Ovary (tissue), 10 donors: Measurements from ENCODE around the gene SUCLG1. TPM values are rescaled to one million over a fixed set of nuclear protein-coding genes. Genes with fewer than 3 reads are reported as not detected.
A peak's percentile ranks its signal among the peaks of the same experiment; 100 is the strongest.

Experiments used
- DNase-seq, 5 donors: peaks; one replicate each; pipeline ENCODE4 v3.0.0-alpha.2; 2019 to 2020
- H3K27ac ChIP-seq, 2 donors: fragments of 200-600 bp; one replicate each; pipeline versions ENCODE4 v1.5.1 to v1.8.0; 2019 to 2022
- H3K27me3 ChIP-seq: fragments of 200-600 bp; one replicate; pipeline ENCODE4 v1.8.0; 2022
- H3K36me3 ChIP-seq: fragments of 200-600 bp; sonication (generic); one replicate; pipeline ENCODE4 v1.5.1; 2019
- H3K4me1 ChIP-seq: one replicate; pipeline ENCODE4 v1.8.1; 2013; ENCODE audit warnings: mild to moderate bottlenecking, moderate library complexity; ENCODE audit not compliant: insufficient read depth
- H3K4me3 ChIP-seq: fragments of 200-600 bp; sonication (generic); one replicate; pipeline ENCODE4 v1.5.1; 2017
- H3K9me3 ChIP-seq, 2 donors: fragments of 200-600 bp in 1 of 2; sonication (generic) in 1 of 2; one replicate each; pipeline versions ENCODE4 v1.5.1 to v1.8.1; 2013 to 2019; ENCODE audit warnings: mild to moderate bottlenecking in 1 of 2, moderate library complexity in 1 of 2
- EP300 ChIP-seq: sonication (generic); formaldehyde crosslinking; IDR thresholded peaks from one replicate; pipeline ENCODE4 v1.6.1; 2017; ENCODE audit warnings: antibody characterized with exemption
- POLR2A ChIP-seq: fragments of 450-650 bp; IDR thresholded peaks from one replicate; pipeline ENCODE4 v1.6.1; 2017; ENCODE audit warnings: antibody characterized with exemption, mild to moderate bottlenecking, moderate library complexity
- WGBS, 3 donors: extraction: QIAGEN DNeasy Blood & Tissue Kit in 1 of 3; methylation state at CpG; one replicate each; pipeline versions ENCODE4 v1.1.5 to v1.1.7; 2013 to 2017; 5-methylcytosine and 5-hydroxymethylcytosine counted together
- intact Hi-C, 4 donors: fragments of 100-400 bp; cut with DNase I; formaldehyde crosslinking; loops; one replicate each; pipeline versions ENCODE4 v1.11.0 to v1.15.1; 2022 to 2023
- long read RNA-seq, 3 donors: library from polyadenylated mRNA in 2 of 3; unstranded in 2 of 3; transcript quantifications; one replicate each; pipeline ENCODE4 v2.0.0 and lab custom pipeline, GENCODE V29; 2021 to 2026
- polyA plus RNA-seq, 2 donors: library from polyadenylated mRNA; stranded (reverse); fragments of 200-250 nt in 1 of 2; fragments of 350-450 nt in 1 of 2; fragmentation: Illumina TruSeq in 1 of 2; extraction: RNeasy Lipid Tissue Mini Kit (QIAGEN cat#74804) in 1 of 2; gene quantifications; one replicate each; pipeline ENCODE4 v1.2.3, GENCODE V29; 2013 to 2014
- total RNA-seq, 7 donors: library from RNA; depleted of rRNA in 2 of 7; stranded (reverse); fragments of >200 nt in 2 of 7; fragmentation: NEBNext Ultra II Directional in 3 of 7; extraction: Animal tissue kit (Norgen Biotek cat#: 25700) in 3 of 7; gene quantifications; one replicate each; pipeline versions ENCODE4 v1.1.0 to v1.2.4, GENCODE V29; 2016 to 2023
- TF ChIP-seq, protein P1 (sequence below), 3 donors: fragments of 450-650 bp in 2 of 3; fragments of 200-600 bp in 1 of 3; IDR thresholded peaks; one replicate each; pipeline versions ENCODE4 v1.5.1 to v1.8.0; 2016 to 2022; ENCODE audit warnings: antibody characterized with exemption in 3 of 3, mild to moderate bottlenecking in 1 of 3
- donor health status: DM: no; HTN: no; CAD: no; lungs with moderate emphysema.
- donor health status: DM: no; HTN: no; CAD: no.
- donor health status: Bipolar disorder and iron deficiency.
- donor health status: DM: yes; HTN: yes; CAD: no.
- donor health status: DM: no; HTN: no; CAD: no.
- donor health status: DM: yes; HTN: yes; CAD: no.

The SUCLG1 gene
- 10 to 100 TPM; 33.4 to 60.4 (median 54.4) TPM for total RNA-seq
- 100 to 1,000 TPM in 1 of 2 donors, 10 to 100 TPM in 1; 60.5 to 111 TPM for polyA plus RNA-seq
- long read RNA-seq, donor 1, transcript SUCLG1-201 (9 exons, 1,475 nt), result major isoform, 164 of 190 reads
- long read RNA-seq, donor 1, partial matches to known transcripts, result 14 of 190 reads
- long read RNA-seq, donor 1, other reads (novel, unspliced or antisense), result 11 of 190 reads
- long read RNA-seq, donor 2, transcript SUCLG1-201 (9 exons, 1,475 nt), result minor isoform, 44 of 109 reads
- long read RNA-seq, donor 2, transcript SUCLG1-205 (2 exons, 1,765 nt), result major isoform, 59 of 109 reads
- long read RNA-seq, donor 2, partial matches to known transcripts, result 6 of 109 reads
- long read RNA-seq, donor 2, other reads (novel, unspliced or antisense), result 0 of 109 reads
- long read RNA-seq, donor 3, transcript SUCLG1-201 (9 exons, 1,475 nt), result major isoform, 54 of 61 reads
- long read RNA-seq, donor 3, partial matches to known transcripts, result 2 of 61 reads
- long read RNA-seq, donor 3, other reads (novel, unspliced or antisense), result 5 of 61 reads

DNA sequence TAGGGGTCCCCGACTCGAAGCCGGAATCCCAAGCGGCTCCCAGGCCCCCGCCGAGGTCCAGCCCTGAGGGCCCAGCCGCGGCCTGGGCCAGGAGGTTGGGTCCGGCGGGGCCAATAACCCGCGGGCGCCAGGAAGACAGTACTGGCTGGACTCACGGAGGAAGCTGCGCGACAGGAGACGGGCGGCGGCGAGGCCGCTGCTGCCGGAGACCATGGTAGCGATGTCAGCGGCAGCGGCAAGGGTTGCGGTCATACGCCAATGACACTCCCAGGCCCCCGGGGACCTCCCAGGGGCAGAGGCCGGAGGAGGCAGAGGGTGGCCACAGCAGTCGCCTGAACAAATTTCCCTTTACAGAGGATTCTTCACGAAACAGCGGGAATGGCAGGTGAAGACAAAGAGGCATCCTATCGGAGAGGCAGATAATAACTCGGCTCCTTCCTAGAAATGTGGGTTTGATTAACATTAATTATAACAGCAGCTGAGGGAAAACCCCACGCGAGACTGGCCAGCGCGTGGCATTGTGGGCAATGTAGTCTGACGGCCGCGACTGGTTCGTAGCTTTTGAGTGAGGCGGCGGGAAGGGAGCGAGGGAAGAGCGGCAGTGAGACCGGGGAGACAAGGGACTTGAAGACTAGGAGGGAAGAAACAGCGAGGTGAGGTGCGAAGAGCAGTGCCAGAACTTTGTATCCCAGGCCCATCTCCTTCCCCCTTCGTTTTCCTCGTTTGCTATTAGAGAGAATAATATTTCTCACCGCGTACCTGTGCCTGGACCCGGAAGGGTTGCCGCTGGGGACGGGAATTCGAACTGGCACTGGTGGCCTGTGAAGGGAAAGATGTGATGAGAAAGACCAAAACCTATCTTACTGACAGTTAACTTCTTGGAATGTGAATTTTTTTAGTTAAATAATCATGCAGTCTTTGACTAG, at the start of gene SUCLG1:
TSS of gene SUCLG1 (minus strand) at position 263 of the 926 bp plus-strand sequence. CDS start at position 252, 11 bp downstream.
- Histone ChIP-seq H3K4me3 (peak within 1 kb of the TSS; percentile 93), H3K27me3 (no peaks in the 10 kb centered on the region), H3K36me3 (no peaks in the 10 kb centered on the region), H3K4me1 (peaks cover 8% of the 10 kb centered on the region), H3K27ac (peak within 1 kb of the TSS; percentile 65 to 74), H3K9me3 (no peaks in the 10 kb centered on the region)
- 0% methylated on average over 57 of the region's 57 CpGs for WGBS, 3 donors
- intact Hi-C loops, result no loop called here
- peak; percentile 80 to 88 (median 84) for DNase-seq
- TF ChIP-seq, protein P1, sequence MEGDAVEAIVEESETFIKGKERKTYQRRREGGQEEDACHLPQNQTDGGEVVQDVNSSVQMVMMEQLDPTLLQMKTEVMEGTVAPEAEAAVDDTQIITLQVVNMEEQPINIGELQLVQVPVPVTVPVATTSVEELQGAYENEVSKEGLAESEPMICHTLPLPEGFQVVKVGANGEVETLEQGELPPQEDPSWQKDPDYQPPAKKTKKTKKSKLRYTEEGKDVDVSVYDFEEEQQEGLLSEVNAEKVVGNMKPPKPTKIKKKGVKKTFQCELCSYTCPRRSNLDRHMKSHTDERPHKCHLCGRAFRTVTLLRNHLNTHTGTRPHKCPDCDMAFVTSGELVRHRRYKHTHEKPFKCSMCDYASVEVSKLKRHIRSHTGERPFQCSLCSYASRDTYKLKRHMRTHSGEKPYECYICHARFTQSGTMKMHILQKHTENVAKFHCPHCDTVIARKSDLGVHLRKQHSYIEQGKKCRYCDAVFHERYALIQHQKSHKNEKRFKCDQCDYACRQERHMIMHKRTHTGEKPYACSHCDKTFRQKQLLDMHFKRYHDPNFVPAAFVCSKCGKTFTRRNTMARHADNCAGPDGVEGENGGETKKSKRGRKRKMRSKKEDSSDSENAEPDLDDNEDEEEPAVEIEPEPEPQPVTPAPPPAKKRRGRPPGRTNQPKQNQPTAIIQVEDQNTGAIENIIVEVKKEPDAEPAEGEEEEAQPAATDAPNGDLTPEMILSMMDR (IDR thresholded peaks at IDR 0.05), result no peak
- peak; percentile 34 for TF ChIP-seq POLR2A
- TF ChIP-seq EP300, result no peak

DNA sequence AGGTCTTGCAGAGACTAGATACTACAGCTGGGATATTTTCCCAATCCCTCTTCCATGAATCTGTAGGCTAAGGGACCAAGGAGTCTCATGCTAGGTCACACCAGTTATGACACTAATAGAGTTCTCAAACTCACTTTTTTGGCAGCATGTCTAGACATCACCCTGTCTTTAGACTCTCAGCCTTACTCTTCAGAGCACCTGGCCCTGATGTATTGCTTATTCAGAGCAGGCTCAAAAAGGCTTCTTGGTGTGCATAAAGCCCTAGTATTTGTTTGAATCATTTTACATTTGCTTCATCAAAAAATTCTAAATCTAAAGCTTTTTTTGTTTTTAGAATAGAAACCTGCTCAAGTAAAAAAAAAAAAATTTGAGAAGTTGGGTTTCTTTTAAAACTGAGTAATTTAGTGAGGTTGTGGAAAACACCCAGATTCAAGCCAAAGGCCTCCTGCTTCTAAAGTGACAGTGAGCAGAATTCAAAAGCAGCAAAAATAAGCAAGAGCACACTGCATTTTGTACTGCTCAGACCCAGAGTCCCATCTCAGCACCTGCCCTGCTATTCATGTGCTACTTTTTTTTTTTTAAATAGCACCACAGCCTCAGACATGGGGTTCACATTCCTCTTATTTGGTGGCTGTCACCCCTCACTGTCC, 39.2 kb upstream of the SUCLG1 start:
- H3K27me3 ChIP-seq, result no peaks in the 10 kb centered on the region
- no peaks in the 10 kb centered on the region for H3K4me1 ChIP-seq
- no peaks in the 10 kb centered on the region for H3K36me3 ChIP-seq
- no peaks in the 10 kb centered on the region for H3K9me3 ChIP-seq
- no peak overlapping the region for H3K4me3 ChIP-seq
- no peak overlapping the region for H3K27ac ChIP-seq
- intact Hi-C loops, result loop anchor here in 3 of 4 donors (5.0 to 10.0 kb wide), 5 partner anchors 134 to 429 kb away; no protein-coding TSS in a partner anchor
- no peak for DNase-seq
- TF ChIP-seq, protein P1 (IDR thresholded peaks at IDR 0.05), result no peak
- TF ChIP-seq EP300, result no peak
- no peak for TF ChIP-seq POLR2A

DNA sequence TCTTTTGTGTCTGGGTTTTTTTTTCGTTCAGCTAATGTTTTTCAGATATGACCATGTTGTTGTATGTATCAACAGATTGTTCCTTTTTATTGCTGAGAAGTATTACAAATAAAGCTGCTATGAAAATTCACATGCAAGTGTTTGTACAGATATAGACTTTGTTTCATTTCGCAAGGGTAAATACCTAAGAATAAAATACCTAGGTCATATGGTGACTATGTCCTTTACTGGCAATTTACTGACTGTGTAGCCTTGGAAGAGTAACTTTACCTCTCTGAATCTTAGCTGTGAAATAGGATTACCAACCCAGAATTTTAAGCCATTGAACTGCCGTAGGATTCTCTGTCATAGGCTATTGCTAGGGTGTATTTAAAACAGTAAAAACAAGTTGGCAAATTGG, 38.2 kb upstream of the SUCLG1 start:
- no peaks in the 10 kb centered on the region for H3K27me3 ChIP-seq
- intact Hi-C loops, result loop anchor here in 3 of 4 donors (5.0 to 10.0 kb wide), 5 partner anchors 135 to 430 kb away; no protein-coding TSS in a partner anchor
- no peaks in the 10 kb centered on the region for H3K9me3 ChIP-seq
- 69 to 75% (median 71%) methylated on average over 3 of the region's 3 CpGs for WGBS, 3 donors
- TF ChIP-seq EP300, result no peak
- TF ChIP-seq, protein P1 (IDR thresholded peaks at IDR 0.05), result no peak
- TF ChIP-seq POLR2A, result no peak
- no peak overlapping the region for H3K4me3 ChIP-seq
- no peaks in the 10 kb centered on the region for H3K4me1 ChIP-seq
- no peak overlapping the region for H3K27ac ChIP-seq
- no peak for DNase-seq
- no peaks in the 10 kb centered on the region for H3K36me3 ChIP-seq

DNA sequence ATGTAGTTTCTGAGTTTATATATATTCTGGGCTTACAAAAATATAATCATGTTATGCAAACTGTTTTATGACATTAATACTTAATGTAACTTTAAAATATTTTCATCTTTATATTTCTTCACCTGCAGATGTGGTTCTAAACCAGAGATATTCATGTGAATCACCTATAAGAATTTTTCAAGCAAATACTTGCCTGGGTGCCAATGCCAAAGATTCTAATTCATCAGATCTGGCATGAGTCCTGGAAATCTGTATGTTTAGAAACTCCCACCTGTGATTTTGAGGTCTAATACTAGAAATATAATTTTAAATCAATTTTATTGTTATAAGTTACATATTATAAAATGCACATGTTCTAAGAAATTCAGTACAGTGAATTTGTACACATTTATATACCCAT, 37.3 kb upstream of the SUCLG1 start:
- Histone ChIP-seq H3K9me3 (no peaks in the 10 kb centered on the region), H3K27ac (no peak overlapping the region), H3K27me3 (no peaks in the 10 kb centered on the region), H3K4me1 (no peaks in the 10 kb centered on the region), H3K36me3 (no peaks in the 10 kb centered on the region), H3K4me3 (no peak overlapping the region)
- TF ChIP-seq EP300, result no peak
- TF ChIP-seq, protein P1 (IDR thresholded peaks at IDR 0.05), result no peak
- TF ChIP-seq POLR2A, result no peak
- intact Hi-C loops, result loop anchor here in 3 of 4 donors (5.0 to 10.0 kb wide), 5 partner anchors 136 to 431 kb away; no protein-coding TSS in a partner anchor
- no peak for DNase-seq
